ENCODE data around the gene ECEL1. TPM values are rescaled to one million over a fixed set of nuclear protein-coding genes. Genes with fewer than 3 reads are reported as not detected.

Gene ECEL1
- total and polyA plus RNA-seq, 2 of the 4 experiments (the other 2 are of a cell fraction), result not detected

- DNase-seq, result no peak
- BruUV-seq (replicated peaks), result no TSS peak
- no peak overlapping the region for H3K4me2 ChIP-seq (ENCODE audit: low read depth, low read length)
These were observed 23.7 kb downstream of the ECEL1 start for GRCh38 chr2:232463701-232464543.

More at GRCh38 chr2:232463701-232464543, 23.7 kb downstream of the ECEL1 start:
- no peak overlapping the region for H3K18ac ChIP-seq (ENCODE audit: low read depth, low read length)
- H3K9me3 ChIP-seq (ENCODE audit: control insufficient read depth, insufficient read depth, low read length), result no peaks in the 10 kb centered on the region
- no peak overlapping the region for H2AK5ac ChIP-seq (ENCODE audit: low read depth, low read length)
- no peak overlapping the region for H2AFZ ChIP-seq (replicated peaks; ENCODE audit: low read length, poor library complexity)
- no peaks in the 10 kb centered on the region for H3K4me1 ChIP-seq (ENCODE audit: control insufficient read depth, insufficient read depth, low read length)
- no peak overlapping the region for H4K8ac ChIP-seq (ENCODE audit: low read depth in 2 of 2, low read length in 2 of 2)
- no peak overlapping the region for H3K56ac ChIP-seq (ENCODE audit: extremely low read depth, insufficient read depth, low read length)
- peaks cover 9% of the 10 kb centered on the region; the same call in 1 of the 2 replicates for H3K27me3 ChIP-seq (ENCODE audit: control insufficient read depth, insufficient read depth, low read length)
- H3K9me1 ChIP-seq (ENCODE audit: insufficient read depth, low read length), result no peaks in the 10 kb centered on the region
- intact Hi-C loops (cut with micrococcal nuclease) (no loop called here), in situ Hi-C loops (cut with MboI; ENCODE audit: low sequenced_read_pairs) (no loop called here), dilution Hi-C loops (cut with HindIII; ENCODE audit: low sequenced_read_pairs, unreplicated experiment) (no loop called here)
- H2BK15ac ChIP-seq (ENCODE audit: low read depth, low read length), result no peak overlapping the region
- no peak for ATAC-seq (ENCODE audit: low read depth)
- H3K36me3 ChIP-seq (ENCODE audit: control insufficient read depth, insufficient read depth, low read length), result no peaks in the 10 kb centered on the region
- H3K79me1 ChIP-seq (ENCODE audit: low read depth in 1 of 2, low read length in 2 of 2), result no peaks in the 10 kb centered on the region
- no peak overlapping the region for H2BK5ac ChIP-seq (ENCODE audit: low read depth, low read length, poor library complexity, severe bottlenecking)
- no peaks in the 10 kb centered on the region for H4K20me1 ChIP-seq (ENCODE audit: insufficient read depth, low read length)
- H2BK20ac ChIP-seq (ENCODE audit: low read depth, low read length), result no peak overlapping the region
- H3K23ac ChIP-seq (ENCODE audit: low read depth, low read length), result no peak overlapping the region
- H3K4me3 ChIP-seq (ENCODE audit: insufficient read depth, low read depth, low read length), result no peak overlapping the region
- CTCF ChIA-PET, result interaction anchor here (1.1 kb wide), 1 partner anchor 20 kb away, joined by 4 read pairs; no protein-coding TSS in a partner anchor
- no peak overlapping the region for H4K91ac ChIP-seq (ENCODE audit: insufficient read depth, low read depth, low read length)
- TF ChIP-seq RCOR1 (IDR thresholded peaks at IDR 0.05; ENCODE audit: insufficient replicate concordance, low read length) (no peak), CTCF (conservative IDR thresholded peaks at IDR 0.05; ENCODE audit: low read depth, low read length) (no peak), FOS (IDR thresholded peaks at IDR 0.05; ENCODE audit: low read depth, low read length) (no peak), MXI1 (IDR thresholded peaks at IDR 0.05; ENCODE audit: borderline replicate concordance, low read depth, low read length) (no peak), SMC3 (IDR thresholded peaks at IDR 0.05; ENCODE audit: low read depth, low read length) (no peak), RFX5 (IDR thresholded peaks at IDR 0.05; ENCODE audit: low read depth, low read length) (no peak), BHLHE40 (IDR thresholded peaks at IDR 0.05; ENCODE audit: low read depth, low read length) (no peak), MAFK (IDR thresholded peaks at IDR 0.05; ENCODE audit: low read depth, low read length) (no peak), RAD21 (IDR thresholded peaks at IDR 0.05; ENCODE audit: low read length) (no peak), MAZ (IDR thresholded peaks at IDR 0.05; ENCODE audit: borderline replicate concordance, low read depth, low read length) (no peak), NFE2L2 (IDR thresholded peaks at IDR 0.05; ENCODE audit: low read depth, low read length) (no peak), CEBPB (IDR thresholded peaks at IDR 0.05; ENCODE audit: low read depth, low read length) (no peak), CHD1 (IDR thresholded peaks at IDR 0.05; ENCODE audit: low read depth, low read length) (no peak), POLR2A (IDR thresholded peaks at IDR 0.05; ENCODE audit: low read depth, low read length) (no peak), USF2 (IDR thresholded peaks at IDR 0.05; ENCODE audit: low read depth, low read length) (no peak)
- POLR2A ChIA-PET (ENCODE audit: unreplicated experiment), result no interaction called here
- no peak overlapping the region for H3K9ac ChIP-seq (ENCODE audit: low read depth, low read length)
- H4K5ac ChIP-seq (ENCODE audit: low read depth, low read length), result no peak overlapping the region
- WGBS, 2 experiments (ENCODE audit: extremely low coverage in 2 of 2, insufficient read length in 1 of 2), result 67% methylated on average over 2 of the region's 18 CpGs; no CpG with 5 or more reads in 1 of the 2 experiments
- H2BK120ac ChIP-seq (ENCODE audit: low read depth, low read length), result no peak overlapping the region
- no peak overlapping the region for H2AK9ac ChIP-seq (replicated peaks; ENCODE audit: low read depth, low read length, poor library complexity)
- H3K14ac ChIP-seq (replicated peaks; ENCODE audit: low read depth, low read length), result no peak overlapping the region
- H3K4ac ChIP-seq (ENCODE audit: low read depth, low read length), result no peak overlapping the region
- H3K27ac ChIP-seq (ENCODE audit: insufficient read depth, low read length), result no peak overlapping the region
